ENCODE results near the gene RGS7.
"Not testable (repeated sequence)": the region's sequence is repeated elsewhere in the genome, so short reads cannot be mapped to it uniquely, and the experiment has no call there.

The RGS7 gene

DNA sequence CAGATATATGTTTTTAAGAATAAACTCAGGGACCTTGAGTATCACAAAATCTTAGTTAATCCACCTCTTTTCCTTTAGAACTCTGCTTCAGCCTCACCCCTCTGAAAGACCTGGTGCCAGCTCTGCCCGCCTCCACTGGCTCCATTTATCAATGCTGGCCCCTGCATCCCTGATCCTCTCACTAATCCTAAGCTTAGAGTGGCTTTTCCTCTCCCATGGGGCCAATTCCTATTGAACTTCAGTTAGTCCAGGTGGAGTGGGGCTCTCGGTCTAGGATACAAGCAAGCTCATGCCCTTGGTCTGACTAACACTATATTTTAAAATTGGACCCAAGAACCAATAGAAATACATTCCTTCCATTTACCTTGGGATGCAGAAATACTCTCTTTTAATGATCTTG is 87.0 kb downstream of the RGS7 start:
- no peak for DNase-seq

DNA sequence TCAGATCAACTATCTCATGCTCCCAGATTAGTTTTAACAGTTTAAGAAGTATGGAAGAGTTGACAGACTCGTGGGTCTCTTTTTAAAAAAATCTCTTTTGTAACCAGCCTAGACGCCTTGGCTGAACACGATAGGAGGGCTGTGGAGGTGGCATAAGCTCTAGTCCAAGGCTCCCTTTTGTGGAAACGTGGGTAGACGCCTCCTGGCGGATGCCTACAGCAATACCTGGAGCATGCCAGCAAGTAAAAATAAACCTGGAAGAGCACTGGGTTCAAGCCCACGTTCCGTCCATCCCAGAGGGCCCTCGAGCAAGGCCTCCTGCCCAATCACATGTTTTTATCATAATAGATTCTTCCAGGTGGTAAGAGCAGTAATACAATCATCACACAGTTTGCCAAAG is 87.9 kb downstream of the RGS7 start:
- DNase-seq, result no peak

DNA sequence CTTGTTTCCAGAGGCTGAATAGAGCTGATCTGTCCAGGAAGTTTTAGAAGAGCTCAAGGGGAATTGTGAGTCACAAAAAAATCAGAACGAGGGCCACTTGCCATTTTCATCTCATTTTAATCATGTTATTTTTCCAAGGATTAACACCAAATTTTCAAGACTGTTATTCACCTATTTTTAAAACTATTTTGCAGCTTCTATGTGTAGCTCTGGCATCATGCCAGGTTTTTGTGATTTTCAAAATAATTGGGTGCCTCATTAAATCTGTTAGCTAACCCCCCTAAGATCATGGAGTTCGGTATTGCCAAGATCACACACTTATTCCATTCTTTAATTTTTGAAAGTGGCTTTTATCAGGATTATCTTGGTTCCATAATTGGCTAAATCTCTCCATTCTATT is 90.9 kb downstream of the RGS7 start:
- DNase-seq, result no peak

DNA sequence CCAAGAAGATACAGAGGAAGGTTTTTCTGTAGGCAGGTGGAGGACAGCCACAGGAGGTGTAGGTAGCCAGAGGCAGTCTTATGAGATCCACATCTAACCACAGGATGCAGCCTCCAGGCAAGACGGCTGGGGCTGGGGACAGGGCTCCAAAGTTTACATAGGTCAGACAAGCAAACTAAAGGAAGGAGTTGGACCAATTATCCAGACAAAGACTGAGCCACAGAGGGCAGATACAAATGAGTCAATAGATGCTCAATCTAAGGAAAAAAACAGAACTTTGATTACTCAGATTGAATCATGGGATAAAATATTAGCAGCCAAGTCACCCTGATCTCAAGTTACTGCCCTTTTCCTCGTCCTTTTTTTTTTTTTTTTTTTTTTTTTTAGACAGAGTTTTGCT is 91.6 kb downstream of the RGS7 start:
- DNase-seq, result no peak

DNA sequence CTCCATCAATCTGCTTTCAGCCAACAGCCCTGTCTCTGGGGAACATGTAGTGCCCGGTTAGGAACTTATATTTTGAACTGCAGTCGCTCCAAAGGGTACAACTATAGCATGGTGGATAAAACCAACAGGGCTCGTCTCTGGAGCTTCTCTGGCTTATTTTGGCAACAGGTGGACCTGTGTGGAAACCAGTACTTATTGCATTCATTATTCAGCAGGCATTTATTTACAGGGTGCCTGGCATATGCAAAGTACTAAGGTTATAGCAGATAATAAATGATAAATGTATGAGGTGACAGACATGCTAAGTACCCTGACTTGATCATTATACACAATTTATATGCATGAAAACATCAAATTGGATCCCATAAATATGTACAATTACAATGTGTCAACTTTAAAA is 93.7 kb downstream of the RGS7 start:
- no peak for DNase-seq

DNA sequence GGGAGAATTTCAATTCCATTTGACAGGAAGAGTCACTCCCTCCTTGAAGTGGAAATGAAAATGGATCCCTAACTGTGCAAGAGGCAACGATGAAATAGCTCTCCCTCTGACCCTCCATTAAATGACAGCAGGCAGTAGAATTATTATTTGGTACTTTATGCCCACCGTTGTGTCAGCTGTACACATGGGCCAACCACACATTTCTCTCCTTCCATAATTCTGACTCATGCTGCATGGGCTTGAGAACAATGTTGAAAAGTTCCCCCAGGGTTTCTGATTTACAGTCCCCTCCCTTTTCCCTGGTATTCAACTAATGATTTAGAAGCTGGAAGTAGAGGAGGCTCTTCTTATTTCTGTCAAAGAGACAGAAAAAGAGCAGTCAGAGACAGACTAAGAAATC is 103.5 kb downstream of the RGS7 start:
- DNase-seq, result no peak

DNA sequence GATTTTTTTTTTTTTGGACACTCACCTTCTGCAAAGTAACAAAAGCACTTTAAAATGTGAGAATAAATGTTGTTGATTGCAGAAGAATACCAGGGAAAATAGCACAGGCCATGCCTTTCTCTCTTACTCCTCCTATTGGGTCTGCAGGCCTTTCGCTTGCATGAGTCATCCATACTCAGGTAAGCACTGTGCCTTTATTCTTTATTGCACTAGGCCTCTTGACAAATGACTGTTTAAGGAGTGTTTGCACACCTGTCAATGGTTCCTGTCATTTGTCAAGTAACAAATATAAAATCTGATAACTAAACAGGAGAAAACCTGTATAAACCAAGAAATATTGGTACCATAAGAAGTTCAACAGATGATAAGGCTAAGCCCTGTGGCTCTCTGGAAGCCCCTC is 106.5 kb downstream of the RGS7 start:
- DNase-seq, result peak; percentile 82 to 86

DNA sequence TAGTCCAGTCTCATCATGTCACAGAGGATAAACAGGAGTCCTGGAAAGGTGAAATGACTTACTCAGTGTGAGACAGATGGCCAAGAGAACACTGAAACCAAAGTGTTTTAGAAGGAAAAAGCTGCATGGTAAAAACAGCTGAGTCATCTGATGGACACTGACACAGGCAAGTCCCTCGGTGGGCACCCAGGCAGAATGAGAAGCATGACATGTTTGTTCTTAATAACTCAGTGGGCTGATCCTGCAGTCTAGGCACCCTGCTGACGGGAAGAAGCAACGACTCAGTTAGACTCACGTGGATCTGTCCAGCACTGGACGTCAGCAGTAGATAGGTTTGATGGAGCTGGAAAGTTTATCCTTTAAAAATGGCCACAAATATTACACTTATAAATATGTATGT is 116.9 kb downstream of the RGS7 start:
- DNase-seq, result no peak

DNA sequence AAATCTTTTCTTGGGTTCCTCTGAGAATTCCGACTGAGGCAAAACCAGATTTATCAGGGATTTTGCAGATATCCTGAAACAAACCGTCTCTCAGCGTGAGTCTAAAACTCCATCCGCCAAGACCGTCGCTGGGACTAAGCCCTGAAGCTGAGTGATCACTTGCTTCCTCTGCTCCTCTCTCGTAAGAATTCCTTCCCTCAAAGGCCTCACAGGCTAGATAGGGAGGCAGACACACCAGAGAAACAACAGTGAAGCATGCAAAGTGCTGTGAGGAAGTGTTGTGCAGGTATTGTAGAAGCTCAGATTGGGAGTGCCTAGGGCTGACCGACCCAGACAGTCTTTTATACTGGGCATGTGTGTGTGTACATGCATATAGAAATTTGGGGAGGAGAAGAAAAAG is 119.1 kb downstream of the RGS7 start:
- no peak for DNase-seq

DNA sequence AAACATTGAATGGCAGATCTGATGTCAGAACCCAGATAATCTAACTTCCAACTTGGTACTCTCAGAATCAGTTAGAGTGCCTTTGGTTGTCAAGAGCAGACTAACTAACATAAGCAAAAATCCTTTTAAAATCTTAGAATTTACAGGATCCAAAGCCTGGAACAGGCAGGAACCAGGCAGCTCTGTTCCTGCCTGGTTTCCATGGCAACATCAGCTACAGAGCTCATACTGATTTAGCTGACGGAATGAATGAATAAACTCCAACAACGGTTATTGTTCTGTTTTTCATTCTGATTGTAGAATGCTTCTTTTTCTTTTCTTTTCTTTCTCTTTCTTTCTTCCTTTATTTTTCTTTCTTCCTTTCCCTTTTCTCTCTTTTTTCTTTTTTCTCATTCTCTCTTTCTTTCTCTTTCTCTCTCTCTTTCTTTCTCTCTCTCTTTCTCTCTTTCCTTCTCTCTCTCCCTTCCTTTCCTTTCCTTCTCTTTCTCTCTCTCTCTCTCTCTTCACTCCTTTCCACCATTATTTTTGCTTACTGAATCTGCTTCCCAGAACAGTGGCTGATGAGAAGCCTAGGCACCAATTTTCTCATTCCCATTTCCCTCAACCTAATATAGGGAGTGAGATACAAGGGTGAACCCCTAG is 121.6 kb downstream of the RGS7 start:
- no peak for DNase-seq

DNA sequence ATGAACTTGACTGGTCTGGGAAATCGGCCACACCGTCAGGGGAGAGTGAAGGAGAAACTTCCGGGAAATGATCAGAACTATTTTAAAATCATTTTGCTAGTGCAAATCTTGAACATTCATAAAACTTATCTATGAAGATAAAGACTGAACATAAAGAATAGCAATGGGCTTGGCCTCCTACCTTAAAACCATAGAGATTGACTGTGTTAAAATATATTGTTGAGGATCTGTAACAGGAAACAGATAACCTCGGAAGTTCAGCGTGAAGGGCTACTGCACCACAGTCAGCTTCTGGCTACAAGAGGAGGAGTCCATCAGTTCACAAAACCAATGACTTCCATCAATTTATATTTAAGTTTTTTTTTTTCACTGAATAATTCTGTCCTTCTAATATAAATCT is 127.3 kb downstream of the RGS7 start:
- DNase-seq, result no peak

DNA sequence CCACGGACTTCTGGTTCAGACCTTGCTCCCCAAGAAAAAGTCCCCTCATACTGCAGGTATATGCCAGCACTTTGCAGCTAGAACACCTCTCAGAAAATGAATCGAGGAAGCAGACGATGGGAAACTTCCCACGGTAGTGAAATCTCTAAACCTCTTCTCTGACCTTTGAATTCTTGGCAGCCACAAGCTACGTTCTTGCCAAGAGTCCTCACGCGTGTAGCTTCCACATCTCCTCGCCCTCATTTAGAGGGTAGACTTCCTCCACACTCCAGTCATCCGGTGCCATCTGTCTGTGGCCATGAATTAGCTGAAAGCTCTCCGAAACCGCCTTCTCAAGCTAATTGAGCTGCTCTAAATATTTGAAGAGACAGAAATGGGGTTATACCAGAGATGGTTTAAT is 127.8 kb downstream of the RGS7 start:
- no peak for DNase-seq

DNA sequence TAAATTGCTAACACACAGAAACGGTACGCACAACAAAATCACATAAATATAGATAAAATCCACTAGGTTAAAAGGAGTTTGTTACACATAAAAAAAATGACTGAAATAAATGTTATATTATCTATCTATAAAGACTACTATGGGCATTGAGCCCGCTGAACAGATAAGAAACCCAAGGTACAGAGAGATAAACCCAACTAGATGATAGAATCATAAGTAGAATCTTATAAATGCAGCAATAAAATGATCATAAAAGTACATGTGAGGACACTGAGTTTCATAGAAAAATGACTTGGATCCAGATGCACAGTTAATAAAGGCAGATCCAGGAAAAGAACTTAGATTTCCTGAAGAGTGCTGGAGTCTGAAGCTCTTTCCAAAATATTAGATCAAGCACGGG is 128.7 kb downstream of the RGS7 start:
- DNase-seq, result no peak

DNA sequence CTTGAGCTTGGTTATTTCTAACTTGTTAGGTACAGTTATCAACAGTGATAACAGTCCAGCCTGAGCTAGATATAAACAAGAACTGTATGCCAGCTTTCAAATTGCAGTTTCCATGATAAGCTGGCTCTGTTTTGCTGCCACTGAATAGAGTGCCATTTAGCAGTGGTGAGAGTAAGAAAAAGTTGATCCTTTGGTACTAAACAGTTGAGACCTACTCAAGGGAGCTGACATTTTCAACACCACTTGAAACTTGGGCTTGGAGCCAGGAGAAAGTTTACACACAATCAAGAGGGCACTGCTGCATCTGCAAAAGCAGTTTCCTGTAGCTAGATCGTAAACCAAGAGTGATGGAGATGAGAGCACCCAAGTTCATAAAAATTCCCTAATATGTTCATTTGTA is 131.3 kb downstream of the RGS7 start:
- no peak for DNase-seq

DNA sequence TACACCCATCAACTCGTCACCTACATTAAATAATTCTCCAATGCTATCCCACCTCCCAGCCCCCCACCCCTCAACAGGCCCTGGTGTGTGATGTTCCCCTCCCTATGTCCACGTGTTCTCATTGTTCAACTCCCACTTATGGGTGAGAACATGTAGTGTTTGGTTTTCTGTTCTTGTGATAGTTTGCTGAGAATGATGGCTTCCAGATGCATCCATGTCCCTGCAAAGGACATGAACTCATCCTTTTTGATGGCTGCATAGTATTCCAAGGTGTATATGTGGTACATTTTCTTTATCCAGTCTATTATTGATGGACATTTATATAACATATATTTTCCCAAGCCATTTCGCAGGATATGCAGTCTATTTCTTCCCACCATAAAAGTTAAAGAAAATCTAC is 132.8 kb downstream of the RGS7 start:
- not testable (repeated sequence) for DNase-seq

DNA sequence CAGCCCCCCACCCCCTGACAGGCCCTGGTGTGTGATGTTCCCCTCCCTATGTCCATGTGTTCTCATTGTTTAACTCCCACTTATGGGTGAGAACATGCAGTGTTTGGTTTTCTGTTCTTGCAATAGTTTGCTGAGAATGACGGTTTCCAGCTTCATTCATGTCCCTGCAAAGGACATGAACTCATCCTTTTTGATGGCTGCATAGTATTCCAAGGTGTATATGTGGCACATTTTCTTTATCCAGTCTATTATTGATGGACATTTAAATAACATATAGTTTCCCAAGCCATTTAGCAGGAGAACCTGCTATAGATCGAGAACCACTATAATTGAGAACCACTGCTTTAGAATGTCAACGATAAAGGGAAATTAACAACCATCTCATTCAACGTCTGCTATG is 134.2 kb downstream of the RGS7 start:
- DNase-seq, result not testable (repeated sequence)

DNA sequence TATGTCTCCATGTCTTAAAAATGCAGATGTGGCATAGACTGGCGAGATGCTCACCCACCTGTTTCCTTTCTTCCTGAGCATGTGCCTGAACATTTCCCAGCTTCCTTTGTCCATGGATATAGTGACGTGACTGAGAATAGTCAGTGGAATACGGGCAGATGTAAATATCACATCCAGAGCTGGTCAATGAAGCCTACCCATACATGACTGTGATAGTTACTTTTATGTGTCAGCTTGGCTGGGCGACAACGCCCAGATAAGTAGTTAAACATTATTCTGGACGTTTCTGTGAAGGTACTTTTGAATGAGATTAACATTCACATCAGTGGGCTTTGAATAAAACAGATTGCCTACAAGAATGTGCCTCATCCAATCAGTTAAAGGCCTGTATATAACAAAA is 135.7 kb downstream of the RGS7 start:
- no peak for DNase-seq

DNA sequence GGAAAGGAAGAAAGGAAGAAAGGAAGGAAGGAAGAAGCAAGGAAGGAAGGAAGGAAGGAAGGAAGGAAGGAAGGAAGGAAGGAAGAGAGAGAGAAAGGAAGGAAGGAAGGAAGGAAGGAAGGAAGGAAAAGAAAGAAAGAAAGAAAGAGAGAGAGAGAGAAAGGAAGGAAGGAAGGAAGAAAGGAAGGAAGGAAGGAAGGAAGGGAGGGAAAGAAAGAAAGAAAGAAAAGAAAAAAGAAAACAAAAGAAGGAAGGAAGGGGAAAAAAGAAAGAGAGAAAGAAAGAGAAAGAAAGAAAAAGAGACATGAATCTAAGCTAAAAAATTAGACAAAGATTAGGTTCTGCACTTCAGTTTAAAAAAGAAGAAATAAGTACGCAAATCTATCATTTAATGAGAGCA is 136.1 kb downstream of the RGS7 start:
- not testable (repeated sequence) for DNase-seq

DNA sequence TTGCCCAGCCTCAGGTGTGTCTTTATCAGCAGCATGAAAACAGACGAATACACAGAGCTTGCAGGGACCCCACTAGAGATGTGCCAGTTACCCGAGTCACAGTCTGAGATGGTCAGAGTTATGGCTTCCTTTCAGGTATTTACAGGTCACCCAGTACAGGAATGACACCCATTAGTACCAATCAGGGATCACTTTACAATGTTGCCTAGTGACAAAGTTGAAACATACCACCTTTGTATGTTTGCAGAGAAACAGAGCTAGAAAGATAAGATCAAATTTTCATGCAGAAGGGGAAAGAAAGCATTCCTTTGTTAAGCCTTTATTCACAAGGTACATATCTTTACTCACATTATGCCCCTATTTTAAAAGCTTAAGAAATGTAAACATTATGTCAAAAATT is 137.6 kb downstream of the RGS7 start:
- DNase-seq, result no peak

DNA sequence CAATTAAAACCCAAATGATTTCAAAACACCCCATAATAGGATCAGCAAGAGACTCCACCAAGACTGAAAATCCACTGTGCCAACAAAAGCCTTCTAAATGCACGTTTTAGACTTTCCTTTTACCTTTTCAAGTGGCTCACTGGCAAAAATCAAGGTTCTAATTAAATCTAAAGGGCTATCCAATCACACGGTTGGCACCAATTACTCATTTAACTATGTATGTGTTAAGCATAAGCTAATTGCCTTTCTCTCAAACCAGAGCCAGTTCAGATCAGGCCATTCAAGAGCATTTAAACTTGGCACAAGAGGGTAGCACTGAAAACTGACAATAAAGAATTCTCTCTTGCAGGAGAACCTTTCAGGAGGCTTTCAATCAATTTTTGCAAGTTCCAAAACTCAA is 139.5 kb downstream of the RGS7 start:
- DNase-seq, result no peak

DNA sequence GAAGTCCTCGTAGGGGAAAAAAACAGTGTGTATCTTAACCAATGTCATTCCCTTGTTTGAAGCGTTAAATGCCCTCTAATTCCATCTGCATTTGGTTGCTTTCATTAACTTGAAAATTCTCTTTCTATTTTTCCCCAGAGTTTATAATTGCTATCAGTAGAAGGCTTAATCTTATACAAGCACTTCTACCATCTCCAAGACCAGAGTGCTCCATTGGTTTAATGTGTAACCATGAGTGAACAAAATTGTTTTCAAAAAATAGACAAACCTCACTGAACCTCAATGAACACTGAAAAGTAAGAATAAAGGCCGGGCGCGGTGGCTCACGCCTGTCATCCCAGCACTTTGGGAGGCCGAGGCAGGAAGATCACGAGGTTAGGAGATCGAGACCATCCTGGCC is 141.3 kb downstream of the RGS7 start:
- DNase-seq, result no peak

DNA sequence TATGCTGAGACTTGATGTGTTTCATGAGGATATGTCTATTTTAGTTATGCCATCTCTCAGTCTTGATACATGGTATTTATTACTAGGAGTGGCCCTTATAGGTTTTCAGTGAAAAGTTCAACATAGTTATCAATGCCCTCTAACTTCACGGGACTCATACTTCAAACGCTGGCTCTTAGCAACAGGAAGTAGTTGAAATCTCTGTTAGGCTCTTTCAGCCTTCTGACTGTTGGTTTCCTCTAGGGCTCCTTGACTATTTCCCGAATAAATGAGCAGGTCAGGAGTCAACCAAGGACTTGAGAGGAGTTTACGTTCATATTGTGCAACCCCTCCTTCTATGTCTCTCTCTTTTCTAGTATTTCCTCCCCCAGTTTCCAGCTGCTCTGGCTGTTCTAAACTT is 141.8 kb downstream of the RGS7 start:
- no peak for DNase-seq

DNA sequence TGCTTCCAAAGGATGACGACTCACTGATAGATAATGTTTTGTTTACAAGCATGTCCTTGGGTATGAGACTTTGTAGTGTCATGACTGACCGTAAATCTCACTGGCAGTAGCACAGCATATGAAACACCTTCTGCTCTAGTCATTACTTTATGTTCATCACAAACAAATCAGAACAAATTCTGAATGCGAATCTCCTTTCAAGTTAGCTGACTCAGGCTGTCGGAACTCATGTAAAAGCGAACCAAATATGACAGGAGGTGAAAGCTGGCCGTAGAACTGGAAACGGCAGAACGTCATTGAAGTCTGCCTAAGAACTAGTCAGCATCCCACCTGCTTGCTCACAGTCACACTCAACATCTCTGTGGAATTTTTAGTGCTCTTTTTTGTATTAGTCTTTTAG is 143.9 kb downstream of the RGS7 start:
- DNase-seq, result no peak

DNA sequence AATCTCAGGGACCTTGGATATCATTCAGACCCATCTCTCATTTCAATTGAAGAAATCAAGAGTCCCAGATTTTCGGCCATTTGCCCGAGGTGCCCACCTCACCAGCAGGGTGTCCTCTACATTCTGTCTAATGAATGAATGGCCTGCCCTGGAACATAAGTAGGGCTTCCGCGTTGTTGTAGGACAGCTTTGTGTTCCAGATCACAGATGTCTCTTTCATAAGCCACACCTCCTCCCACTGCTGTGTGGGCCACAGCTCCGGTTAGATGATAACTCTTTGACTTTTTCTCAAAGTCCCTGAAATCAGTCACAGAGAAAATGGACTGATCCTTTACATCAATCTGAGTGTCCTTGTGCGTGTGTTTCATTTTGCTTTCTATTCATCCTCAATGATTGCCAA is 144.4 kb downstream of the RGS7 start:
- no peak for DNase-seq

DNA sequence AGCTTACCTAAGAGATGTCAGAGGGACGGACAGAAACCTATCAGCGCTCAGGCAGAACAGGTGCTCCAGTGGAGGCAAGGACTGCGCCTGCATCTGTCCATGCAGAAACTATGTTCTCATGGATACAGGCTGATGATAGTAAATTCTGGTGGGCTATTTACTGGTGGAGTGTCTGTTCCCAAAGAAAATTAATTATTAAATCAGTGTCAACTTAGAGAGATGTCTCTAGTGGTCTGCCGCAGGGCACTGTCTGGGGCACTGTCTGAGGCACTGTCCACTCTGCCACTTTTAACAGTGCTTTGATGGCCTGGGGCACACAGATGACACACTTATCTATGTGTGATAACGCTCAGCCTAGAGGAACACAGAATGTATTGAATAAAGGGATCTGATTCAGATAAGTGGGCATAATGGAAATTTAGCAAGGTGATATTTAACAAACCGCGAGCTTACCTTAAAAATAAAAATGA is 148.1 kb downstream of the RGS7 start:
- DNase-seq, result no peak

DNA sequence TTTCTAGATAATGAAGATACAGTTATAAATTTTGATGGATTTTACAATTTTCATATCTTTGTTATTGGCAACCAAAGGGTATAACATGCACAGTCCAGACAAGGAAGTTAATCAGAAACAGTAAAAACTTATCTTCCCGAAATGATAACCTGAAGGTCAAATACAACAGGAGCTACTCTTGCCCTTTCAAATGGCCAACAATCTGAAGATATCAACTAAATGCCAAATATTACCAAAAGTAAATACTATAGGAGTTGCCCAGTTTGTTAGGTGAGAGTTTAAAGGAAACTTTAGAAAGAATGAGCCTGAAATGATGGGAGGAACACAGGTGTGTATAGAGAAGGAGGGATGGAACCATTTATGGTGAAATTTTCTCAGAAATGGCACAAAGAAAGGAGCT is 153.2 kb downstream of the RGS7 start:
- no peak for DNase-seq
